Measurements from ENCODE around the gene CDH12. TPM values are rescaled to one million over a fixed set of nuclear protein-coding genes. Genes with fewer than 3 reads are reported as not detected.
"Not testable (repeated sequence)": the region's sequence is repeated elsewhere in the genome, so short reads cannot be mapped to it uniquely, and the experiment has no call there.

The CDH12 gene
- total RNA-seq, 2 experiments from 2014 or later: not detected

- ChIA-PET POLR2A (no interaction called here), CTCF (no interaction called here)
- Mint-ChIP-seq H3K4me3 (no peak overlapping the region), H3K4me1 (ENCODE audit: low read depth) (no peaks in the 10 kb centered on the region), H3K27me3 (ENCODE audit: low read depth) (no peaks in the 10 kb centered on the region), H3K27ac (no peak overlapping the region), H3K9me3 (ENCODE audit: insufficient read depth) (no peaks in the 10 kb centered on the region), H3K36me3 (ENCODE audit: low read depth) (no peaks in the 10 kb centered on the region)
- DNase-seq: no peak
- ATAC-seq: no peak
These were observed 321.2 kb downstream of the CDH12 start for GRCh38 chr5:22531986-22532385.

- POLR2A ChIA-PET: no interaction called here
These were observed 331.6 kb downstream of the CDH12 start for GRCh38 chr5:22521521-22521920.

GRCh38 chr5:22516497-22516896 lies 336.6 kb downstream of the CDH12 start:
- POLR2A ChIA-PET; H3K27ac Mint-ChIP-seq; H3K36me3 Mint-ChIP-seq (ENCODE audit: low read depth); H3K4me1 Mint-ChIP-seq (ENCODE audit: low read depth); H3K9me3 Mint-ChIP-seq (ENCODE audit: insufficient read depth); ATAC-seq; H3K4me3 Mint-ChIP-seq; DNase-seq; CTCF ChIA-PET; H3K27me3 Mint-ChIP-seq (ENCODE audit: low read depth): not testable (repeated sequence)

More at GRCh38 chr5:22521521-22521920, 331.6 kb downstream of the CDH12 start:
- no peaks in the 10 kb centered on the region for H3K27me3 Mint-ChIP-seq (ENCODE audit: low read depth)
- no peak for DNase-seq
- no peak overlapping the region for H3K27ac Mint-ChIP-seq
- CTCF ChIA-PET: no interaction called here
- ATAC-seq: no peak
- no peaks in the 10 kb centered on the region for H3K36me3 Mint-ChIP-seq (ENCODE audit: low read depth)
- H3K9me3 Mint-ChIP-seq (ENCODE audit: insufficient read depth): peaks cover 12% of the 10 kb centered on the region
- H3K4me3 Mint-ChIP-seq: no peak overlapping the region
- H3K4me1 Mint-ChIP-seq (ENCODE audit: low read depth): no peaks in the 10 kb centered on the region

GRCh38 chr5:22514231-22514630 lies 338.9 kb downstream of the CDH12 start:
- DNase-seq: no peak
- Mint-ChIP-seq H3K4me1 (ENCODE audit: low read depth) (no peaks in the 10 kb centered on the region), H3K27ac (no peak overlapping the region), H3K27me3 (ENCODE audit: low read depth) (no peaks in the 10 kb centered on the region), H3K36me3 (ENCODE audit: low read depth) (no peaks in the 10 kb centered on the region), H3K4me3 (no peak overlapping the region), H3K9me3 (ENCODE audit: insufficient read depth) (peaks cover 7% of the 10 kb centered on the region)
- ChIA-PET CTCF (no interaction called here), POLR2A (no interaction called here)
- ATAC-seq: no peak

GRCh38 chr5:22505891-22506290 lies 347.3 kb downstream of the CDH12 start:
- ChIA-PET POLR2A (no interaction called here), CTCF (no interaction called here)
- ATAC-seq: no peak
- Mint-ChIP-seq H3K36me3 (ENCODE audit: low read depth) (no peaks in the 10 kb centered on the region), H3K9me3 (ENCODE audit: insufficient read depth) (peaks cover 13% of the 10 kb centered on the region), H3K27ac (no peak overlapping the region), H3K4me3 (no peak overlapping the region), H3K4me1 (ENCODE audit: low read depth) (no peaks in the 10 kb centered on the region), H3K27me3 (ENCODE audit: low read depth) (no peaks in the 10 kb centered on the region)
- no peak for DNase-seq

GRCh38 chr5:22504411-22504810 lies 348.7 kb downstream of the CDH12 start:
- no peaks in the 10 kb centered on the region for H3K4me1 Mint-ChIP-seq (ENCODE audit: low read depth)
- ChIA-PET CTCF (no interaction called here), POLR2A (no interaction called here)
- ATAC-seq (no peak), DNase-seq (no peak)
- H3K27me3 Mint-ChIP-seq (ENCODE audit: low read depth): no peaks in the 10 kb centered on the region
- no peaks in the 10 kb centered on the region for H3K36me3 Mint-ChIP-seq (ENCODE audit: low read depth)
- H3K27ac Mint-ChIP-seq: no peak overlapping the region
- no peak overlapping the region for H3K4me3 Mint-ChIP-seq
- peaks cover 9% of the 10 kb centered on the region for H3K9me3 Mint-ChIP-seq (ENCODE audit: insufficient read depth)

- POLR2A ChIA-PET: interaction anchor here (0.6 kb wide), 1 partner anchor 173 kb away, joined by 3 read pairs; no protein-coding TSS in a partner anchor
- H3K4me3 Mint-ChIP-seq: no peak overlapping the region
- CTCF ChIA-PET: no interaction called here
- ATAC-seq (no peak), DNase-seq (no peak)
- H3K27me3 Mint-ChIP-seq (ENCODE audit: low read depth): no peaks in the 10 kb centered on the region
- no peaks in the 10 kb centered on the region for H3K36me3 Mint-ChIP-seq (ENCODE audit: low read depth)
- H3K27ac Mint-ChIP-seq: no peak overlapping the region
- H3K9me3 Mint-ChIP-seq (ENCODE audit: insufficient read depth): peaks cover 2% of the 10 kb centered on the region
- no peaks in the 10 kb centered on the region for H3K4me1 Mint-ChIP-seq (ENCODE audit: low read depth)
These were observed 352.6 kb downstream of the CDH12 start for GRCh38 chr5:22500556-22500955.

GRCh38 chr5:22496666-22497065 lies 356.5 kb downstream of the CDH12 start:
- H3K4me3 Mint-ChIP-seq: no peak overlapping the region
- H3K27ac Mint-ChIP-seq: no peak overlapping the region
- H3K27me3 Mint-ChIP-seq (ENCODE audit: low read depth): no peaks in the 10 kb centered on the region
- ATAC-seq (no peak), DNase-seq (no peak)
- H3K9me3 Mint-ChIP-seq (ENCODE audit: insufficient read depth): peaks cover 14% of the 10 kb centered on the region
- CTCF ChIA-PET: no interaction called here
- no peaks in the 10 kb centered on the region for H3K36me3 Mint-ChIP-seq (ENCODE audit: low read depth)
- no peaks in the 10 kb centered on the region for H3K4me1 Mint-ChIP-seq (ENCODE audit: low read depth)
- POLR2A ChIA-PET: no interaction called here

- H3K36me3 Mint-ChIP-seq (ENCODE audit: low read depth): no peaks in the 10 kb centered on the region
- H3K27ac Mint-ChIP-seq: no peak overlapping the region
- H3K4me1 Mint-ChIP-seq (ENCODE audit: low read depth): no peaks in the 10 kb centered on the region
- ATAC-seq: no peak
- POLR2A ChIA-PET: no interaction called here
- peaks cover 14% of the 10 kb centered on the region for H3K9me3 Mint-ChIP-seq (ENCODE audit: insufficient read depth)
- DNase-seq: no peak
- no peaks in the 10 kb centered on the region for H3K27me3 Mint-ChIP-seq (ENCODE audit: low read depth)
- CTCF ChIA-PET: no interaction called here
- no peak overlapping the region for H3K4me3 Mint-ChIP-seq
These were observed 358.0 kb downstream of the CDH12 start for GRCh38 chr5:22495016-22495720.

GRCh38 chr5:22488427-22488826 lies 364.7 kb downstream of the CDH12 start:
- CTCF ChIA-PET: no interaction called here
- no peak for DNase-seq
- no peaks in the 10 kb centered on the region for H3K4me1 Mint-ChIP-seq (ENCODE audit: low read depth)
- POLR2A ChIA-PET: no interaction called here
- H3K36me3 Mint-ChIP-seq (ENCODE audit: low read depth): no peaks in the 10 kb centered on the region
- no peaks in the 10 kb centered on the region for H3K27me3 Mint-ChIP-seq (ENCODE audit: low read depth)
- no peak overlapping the region for H3K27ac Mint-ChIP-seq
- peaks cover 8% of the 10 kb centered on the region for H3K9me3 Mint-ChIP-seq (ENCODE audit: insufficient read depth)
- no peak for ATAC-seq
- H3K4me3 Mint-ChIP-seq: no peak overlapping the region

- Mint-ChIP-seq H3K27ac (no peak overlapping the region), H3K9me3 (ENCODE audit: insufficient read depth) (no peaks in the 10 kb centered on the region), H3K4me1 (ENCODE audit: low read depth) (no peaks in the 10 kb centered on the region), H3K36me3 (ENCODE audit: low read depth) (no peaks in the 10 kb centered on the region), H3K27me3 (ENCODE audit: low read depth) (no peaks in the 10 kb centered on the region), H3K4me3 (no peak overlapping the region)
- ATAC-seq (no peak), DNase-seq (no peak)
- CTCF ChIA-PET: no interaction called here
- POLR2A ChIA-PET: no interaction called here
These were observed 372.8 kb downstream of the CDH12 start for GRCh38 chr5:22480305-22480704.

- H3K4me3 Mint-ChIP-seq: no peak overlapping the region
- no peaks in the 10 kb centered on the region for H3K4me1 Mint-ChIP-seq (ENCODE audit: low read depth)
- ATAC-seq: no peak
- ChIA-PET CTCF (no interaction called here), POLR2A (no interaction called here)
- no peak overlapping the region for H3K27ac Mint-ChIP-seq
- peaks cover 11% of the 10 kb centered on the region for H3K9me3 Mint-ChIP-seq (ENCODE audit: insufficient read depth)
- no peak for DNase-seq
- H3K27me3 Mint-ChIP-seq (ENCODE audit: low read depth): no peaks in the 10 kb centered on the region
- H3K36me3 Mint-ChIP-seq (ENCODE audit: low read depth): no peaks in the 10 kb centered on the region
These were observed 379.3 kb downstream of the CDH12 start for GRCh38 chr5:22473886-22474285.

GRCh38 chr5:22471154-22471553 lies 382.0 kb downstream of the CDH12 start:
- DNase-seq (no peak), ATAC-seq (no peak)
- Mint-ChIP-seq H3K9me3 (ENCODE audit: insufficient read depth) (peaks cover 11% of the 10 kb centered on the region), H3K27me3 (ENCODE audit: low read depth) (no peaks in the 10 kb centered on the region), H3K4me3 (no peak overlapping the region), H3K4me1 (ENCODE audit: low read depth) (no peaks in the 10 kb centered on the region), H3K27ac (no peak overlapping the region), H3K36me3 (ENCODE audit: low read depth) (no peaks in the 10 kb centered on the region)
- ChIA-PET POLR2A (no interaction called here), CTCF (no interaction called here)

Data from activated CD8-positive, alpha-beta T cell treated with anti-CD3 and anti-CD28 coated beads, Interleukin-2, amount 10 ng/mL, durations not matched to agents 7 days and 5 days (primary cell).